WTC11 (cell line): ENCODE measurements around the gene PSMG2. TPM values are rescaled to one million over a fixed set of nuclear protein-coding genes. Genes with fewer than 3 reads are reported as not detected.

Experiments
- ATAC-seq: fragments of 200-7000 bp; cut with Tn5 transposase; 2 replicates; pipeline ENCODE4 v1.10.0; 2021; ENCODE audit warnings: mild to moderate bottlenecking, moderate library complexity
- CTCF ChIA-PET: fragments of 300-600 bp; sonication (Branson Sonifier 250); formaldehyde crosslinking; loops from one replicate; lab custom pipeline; 2021; ENCODE audit warnings: antibody characterized with exemption; lab: Charles Lee
- POLR2A ChIA-PET: fragments of 350-600 bp; sonication (Branson Sonifier 250); formaldehyde crosslinking; loops from one replicate; lab custom pipeline; 2021; ENCODE audit warnings: antibody characterized with exemption; lab: Charles Lee
- DNase-seq: peaks from one replicate; pipeline ENCODE4 v3.0.0; 2021; ENCODE audit warnings: low spot score
- H3K27ac Mint-ChIP-seq: 2 replicates; pipeline ENCODE4 v1.8.0; 2021; ENCODE audit warnings: mixed read lengths
- H3K27me3 Mint-ChIP-seq: 2 replicates; pipeline ENCODE4 v1.8.0; 2021; ENCODE audit warnings: low read depth, mild to moderate bottlenecking, moderate library complexity, mixed read lengths
- H3K36me3 Mint-ChIP-seq: 2 replicates; pipeline ENCODE4 v1.8.0; 2021; ENCODE audit warnings: mixed read lengths
- H3K4me1 Mint-ChIP-seq: 2 replicates; pipeline ENCODE4 v1.8.0; 2022; ENCODE audit warnings: mixed read lengths
- H3K4me3 Mint-ChIP-seq: 2 replicates; pipeline ENCODE4 v1.8.0; 2021; ENCODE audit warnings: mild to moderate bottlenecking, moderate library complexity, mixed read lengths
- H3K9me3 Mint-ChIP-seq: 2 replicates; pipeline ENCODE4 v1.8.0; 2021; ENCODE audit warnings: mixed read lengths
- CTCF ChIP-seq: fragments of 200-600 bp; IDR thresholded peaks from 2 replicates; pipeline ENCODE4 v1.8.0; 2022; ENCODE audit warnings: antibody characterized with exemption
- ZBTB21 ChIP-seq: sonication (generic); formaldehyde crosslinking; IDR thresholded peaks from 2 replicates; pipeline ENCODE4 v1.8.1; 2023; ENCODE audit warnings: mild to moderate bottlenecking, missing genetic modification reagents, borderline replicate concordance
- total RNA-seq: library from RNA; stranded (reverse); gene quantifications from 3 replicates; pipeline ENCODE4 v1.2.3, GENCODE V29; 2021

PSMG2 gene
- total RNA-seq, 1 experiment from 2014 or later: 78.9 TPM

GRCh38 chr18:12774982-12775381, 72.1 kb downstream of the PSMG2 start:
- Mint-ChIP-seq H3K27ac (no peak overlapping the region), H3K36me3 (peaks cover 5% of the 10 kb centered on the region)
- CTCF ChIA-PET: interaction anchor here (0.5 to 1.3 kb wide), 2 partner anchors 8 to 450 kb away, joined by 4 to 6 read pairs; no protein-coding TSS in a partner anchor

More at GRCh38 chr18:12774982-12775381, 72.1 kb downstream of the PSMG2 start:
- no peak for TF ChIP-seq CTCF
- TF ChIP-seq ZBTB21 (CRISPR knock-in tag): no peak
- DNase-seq (no peak), ATAC-seq (no peak)
- Mint-ChIP-seq H3K4me3 (no peak overlapping the region), H3K4me1 (no peaks in the 10 kb centered on the region), H3K9me3 (peaks cover 7% of the 10 kb centered on the region), H3K27me3 (peaks cover 47% of the 10 kb centered on the region)
- POLR2A ChIA-PET: interaction anchor here (3.4 kb wide), 1 partner anchor 109 kb away, joined by 20 read pairs; the partner anchor contains the start of gene PTPN2

Other genes starting within 250 kb of the PSMG2 start
- gene SPIRE1, start 44.9 kb upstream of the PSMG2 start, total RNA-seq: 13.5 to 19.3 TPM (median 15.5 TPM) in 3 replicates
- gene CEP76, start 319 bp upstream of the PSMG2 start, total RNA-seq: 13.8 to 16.9 TPM (median 14.2 TPM) in 3 replicates
- 37.7 to 45.3 TPM (median 43.3 TPM) in 3 replicates for gene PTPN2, start 181.2 kb downstream of the PSMG2 start, total RNA-seq
- gene SEH1L, start 245.0 kb downstream of the PSMG2 start, total RNA-seq: 75.5 to 81.2 TPM (median 79.1 TPM) in 3 replicates